Inflammatory macrophage treated with lipopolysaccharide for 1 hour (primary cell): Measurements from ENCODE around the gene CAMKMT.

Source experiments
- DNase-seq, 2 donors: peaks; one replicate each; pipeline ENCODE4 v3.0.0-alpha.2; 2020 to 2022

CAMKMT gene

DNA sequence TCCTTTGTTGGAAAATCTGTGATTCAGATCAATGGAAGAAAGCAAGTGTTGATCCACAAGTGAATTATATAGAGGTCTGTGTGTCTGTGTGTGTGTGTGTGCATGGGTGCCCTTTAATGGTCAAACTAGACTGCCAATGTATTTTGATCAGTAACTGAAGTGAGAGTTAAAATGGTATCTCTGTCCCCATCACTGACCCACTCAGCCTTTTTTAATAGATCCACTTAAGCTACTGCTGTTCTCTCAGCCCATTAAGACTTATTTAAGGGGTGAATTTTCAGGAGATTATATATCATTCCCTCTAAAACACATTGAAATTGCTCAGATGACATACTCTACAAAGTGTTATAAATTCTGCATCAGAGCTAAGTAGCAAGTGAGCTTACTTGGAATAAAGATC lies 386.0 kb downstream of the CAMKMT start:
- no peak for DNase-seq

- no peak for DNase-seq
These were observed 390.2 kb downstream of the CAMKMT start for GRCh38 chr2:44751754-44752479.

- DNase-seq: no peak
These were observed 391.0 kb downstream of the CAMKMT start for GRCh38 chr2:44752761-44753160.

- DNase-seq: no peak
These were observed 392.0 kb downstream of the CAMKMT start for GRCh38 chr2:44753552-44754285.

GRCh38 chr2:44758591-44758990 lies 396.8 kb downstream of the CAMKMT start:
- no peak for DNase-seq

DNA sequence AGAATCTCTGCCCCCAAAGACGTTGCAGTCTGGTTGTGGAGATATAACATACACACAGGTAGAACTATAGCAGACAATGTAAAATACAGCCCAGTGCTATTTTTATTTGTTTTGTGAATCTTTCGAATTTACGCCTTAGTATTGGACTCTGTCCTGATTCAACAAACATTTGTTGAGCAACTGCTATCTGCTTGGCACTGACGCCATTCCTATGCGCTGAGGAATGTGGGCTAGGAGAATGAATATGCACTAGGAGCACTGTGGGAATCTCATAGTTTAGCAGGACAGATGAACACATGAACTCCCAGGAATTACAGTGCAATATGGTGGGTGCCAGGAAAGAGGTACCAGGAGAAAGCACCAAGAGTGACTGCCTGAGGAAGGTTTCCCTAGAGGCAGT lies 398.1 kb downstream of the CAMKMT start:
- no peak for DNase-seq

DNA sequence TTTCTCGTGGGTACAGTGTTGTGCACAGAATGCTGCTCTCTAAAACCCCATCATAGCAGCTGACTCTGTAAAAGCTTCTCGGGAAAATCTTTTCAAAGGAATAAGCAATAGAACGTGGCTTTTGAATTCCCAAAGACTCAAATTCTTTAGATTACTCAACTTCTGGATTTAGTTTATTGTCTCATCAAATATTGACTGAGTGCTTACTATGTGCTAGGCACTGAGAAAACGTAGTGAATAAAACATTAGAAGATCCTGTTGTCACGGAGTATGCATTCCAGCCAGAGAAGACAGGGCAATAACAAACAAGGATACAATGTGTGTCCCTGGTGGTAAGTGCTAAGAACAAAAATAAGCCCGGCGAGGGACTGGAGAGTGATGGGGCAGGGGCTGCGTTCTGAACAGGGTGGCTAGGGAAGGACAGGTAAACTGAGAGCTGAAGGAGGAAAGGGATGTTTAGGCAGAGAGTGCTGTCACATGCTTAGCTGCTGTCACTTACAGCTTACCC lies 401.6 kb downstream of the CAMKMT start:
- DNase-seq: no peak

GRCh38 chr2:44766220-44766619 lies 404.5 kb downstream of the CAMKMT start:
- DNase-seq: no peak

DNA sequence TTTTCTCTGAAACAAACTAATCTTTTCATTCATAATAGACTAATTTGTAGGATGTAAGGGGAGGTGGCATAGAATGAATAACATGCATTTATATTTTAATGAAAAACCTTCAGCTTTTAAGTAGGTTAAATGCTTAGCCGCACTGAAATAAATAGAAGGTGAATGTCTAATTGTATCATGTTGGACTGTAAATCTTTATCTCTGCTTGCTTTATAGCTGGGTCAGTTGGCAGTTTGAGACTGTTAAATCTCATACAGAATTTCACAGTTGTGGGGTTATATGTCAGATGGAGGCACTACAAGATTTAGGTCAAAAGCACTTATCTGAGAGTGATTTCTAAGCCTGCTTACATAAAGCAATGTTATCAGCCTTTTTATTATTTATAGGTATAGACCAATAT lies 405.0 kb downstream of the CAMKMT start:
- DNase-seq: no peak

DNA sequence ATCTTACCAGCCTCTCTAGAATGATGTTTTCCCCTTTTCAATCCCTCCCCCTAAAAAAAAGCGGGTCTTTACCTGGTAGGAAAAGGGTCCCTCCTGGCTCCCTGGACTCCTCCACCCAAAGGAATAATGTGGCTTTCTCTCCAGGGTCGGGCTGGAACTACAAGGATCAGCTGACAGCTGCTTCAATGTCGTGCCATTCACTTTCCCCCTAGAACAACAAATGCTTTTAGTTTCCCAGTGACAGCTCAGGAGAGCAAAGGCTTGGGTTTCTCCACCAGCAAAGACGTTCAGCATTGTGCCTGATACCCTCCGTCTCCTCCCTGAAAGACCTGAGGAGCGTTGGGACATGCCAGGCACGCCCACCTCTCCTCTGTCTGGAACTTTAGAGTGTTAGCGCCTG lies 405.9 kb downstream of the CAMKMT start:
- no peak for DNase-seq

DNA sequence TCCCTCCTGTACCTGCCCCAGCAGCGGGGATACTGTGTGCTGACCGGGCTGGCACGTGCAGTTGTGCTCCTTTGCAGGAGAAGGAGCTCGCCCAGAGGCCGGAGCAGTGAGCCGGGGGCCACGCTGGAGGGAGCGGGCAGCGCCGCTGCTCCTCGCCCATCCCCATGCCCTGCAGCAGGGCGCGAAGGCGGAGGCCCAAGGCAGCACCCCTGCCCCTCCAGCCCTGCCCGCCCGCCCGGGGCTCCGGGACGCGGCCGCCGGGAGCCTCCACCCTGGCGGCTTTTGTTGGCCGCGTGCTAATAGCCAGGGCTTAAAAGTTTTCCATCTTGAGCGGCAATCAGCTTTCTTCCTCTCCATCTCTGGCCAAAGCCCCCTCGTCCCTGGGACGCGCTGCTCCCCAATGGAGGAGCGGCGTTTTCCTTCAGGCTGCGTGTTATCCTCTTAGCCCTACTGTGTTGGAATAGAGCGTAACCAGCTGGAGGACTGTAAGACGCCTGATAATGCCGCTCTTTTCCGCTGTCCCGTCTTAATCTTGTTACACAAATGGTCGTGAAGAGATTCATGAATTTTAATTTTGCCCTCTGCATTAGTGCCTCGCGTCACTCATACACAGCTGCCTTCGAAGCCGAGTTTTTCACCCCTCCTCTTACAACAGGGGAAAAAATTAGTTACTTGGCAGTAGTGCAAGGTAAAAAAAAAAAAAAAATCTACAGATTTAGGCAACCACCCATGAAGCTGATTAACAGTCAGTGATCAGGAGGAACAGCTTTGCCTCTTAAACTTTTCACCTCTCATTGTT lies 406.9 kb downstream of the CAMKMT start:
- DNase-seq: no peak

DNA sequence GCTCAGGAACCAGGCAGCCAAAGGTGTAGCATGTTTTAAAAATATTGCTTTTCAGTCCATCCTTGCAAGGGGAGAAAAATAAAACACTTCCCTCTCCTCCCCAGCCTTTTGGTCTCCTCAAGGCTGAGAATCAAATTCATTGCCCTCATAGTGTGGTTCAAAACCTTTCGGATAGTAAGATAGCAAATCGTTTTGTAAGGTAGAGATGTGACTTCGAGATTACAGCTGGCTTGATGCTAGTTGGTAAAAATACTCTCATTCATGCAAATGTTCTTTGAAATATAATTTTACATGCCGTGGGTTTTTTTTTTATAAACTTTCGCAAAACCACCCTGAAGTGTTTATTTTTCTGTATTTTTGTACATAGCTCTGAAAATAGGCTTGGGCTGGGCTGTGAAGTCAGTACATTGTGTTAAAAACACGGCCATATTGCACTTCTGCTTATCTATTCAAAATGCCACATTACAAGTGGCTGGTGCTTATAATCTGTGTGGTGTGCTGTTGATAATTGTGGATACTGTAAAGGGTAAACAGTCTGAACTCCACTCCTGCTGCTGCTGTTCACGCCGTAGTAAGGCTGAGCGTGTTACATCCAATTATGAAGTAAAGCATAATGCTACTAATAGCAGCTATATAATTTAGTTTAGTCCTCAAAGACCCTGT lies 407.7 kb downstream of the CAMKMT start:
- no peak for DNase-seq

GRCh38 chr2:44770221-44771195 lies 408.8 kb downstream of the CAMKMT start:
- peak; percentile 9 to 14 for DNase-seq

DNA sequence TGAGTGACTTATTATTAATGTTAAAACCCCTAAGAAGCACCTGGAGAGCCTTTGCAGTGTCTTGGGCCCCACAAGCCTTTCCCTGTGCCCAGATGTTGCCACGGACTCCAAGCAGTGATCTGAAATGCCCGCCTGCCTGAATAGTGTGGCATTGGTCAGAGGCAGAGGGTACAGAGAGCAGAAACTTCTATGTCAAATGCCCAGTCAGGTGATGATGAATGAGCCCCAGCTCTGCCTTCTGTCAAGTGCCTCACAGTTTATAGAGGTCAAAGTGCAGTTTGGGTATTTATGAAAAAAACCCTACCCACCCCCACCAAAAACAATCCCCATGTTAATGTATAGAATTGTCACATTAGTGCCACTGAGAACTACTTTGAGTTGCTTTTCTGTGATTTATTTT lies 409.8 kb downstream of the CAMKMT start:
- DNase-seq: no peak

DNA sequence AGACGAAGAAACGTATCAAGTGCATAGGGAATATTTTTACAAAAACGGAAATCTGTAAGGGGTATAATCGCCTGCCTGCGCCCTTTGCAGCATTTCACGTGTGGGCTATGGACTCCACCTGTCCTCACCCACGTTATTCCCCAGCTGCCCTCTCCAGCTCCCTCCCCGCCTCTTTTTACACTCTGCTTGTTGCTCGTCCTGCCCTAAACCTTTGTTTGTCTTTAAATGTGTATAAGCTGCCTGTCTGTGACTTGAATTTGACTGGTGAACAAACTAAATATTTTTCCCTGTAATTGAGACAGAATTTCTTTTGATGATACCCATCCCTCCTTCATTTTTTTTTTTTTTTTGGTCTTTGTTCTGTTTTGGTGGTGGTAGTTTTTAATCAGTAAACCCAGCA lies 410.4 kb downstream of the CAMKMT start:
- no peak for DNase-seq

- no peak for DNase-seq
These were observed 411.1 kb downstream of the CAMKMT start for GRCh38 chr2:44772669-44773378.

GRCh38 chr2:44774826-44775492 lies 413.2 kb downstream of the CAMKMT start:
- no peak for DNase-seq

GRCh38 chr2:44777036-44777435 lies 415.3 kb downstream of the CAMKMT start:
- no peak for DNase-seq

GRCh38 chr2:44777537-44777936 lies 415.8 kb downstream of the CAMKMT start:
- DNase-seq: peak in 1 of 2 donors; percentile 17

GRCh38 chr2:44778221-44778654 lies 416.5 kb downstream of the CAMKMT start:
- DNase-seq: no peak
